K562 (cell line): ENCODE data around the gene ETFBKMT. TPM values are rescaled to one million over a fixed set of nuclear protein-coding genes. Genes with fewer than 3 reads are reported as not detected.
A peak's percentile ranks its signal among the peaks of the same experiment; 100 is the strongest.

ENCODE experiments used
- CBX2 ChIP-seq: fragments of 200-600 bp; sonication (generic); IDR thresholded peaks from one replicate; pipeline ENCODE4 v1.6.1; 2012; ENCODE audit warnings: mild to moderate bottlenecking, low read length, inconsistent platforms; ENCODE audit not compliant: insufficient read depth, poor library complexity, severe bottlenecking
- DDX20 ChIP-seq: fragments of 450-650 bp; IDR thresholded peaks from 2 replicates; pipeline ENCODE4 v1.6.1; 2016; ENCODE audit warnings: missing genetic modification characterization, low read depth, mild to moderate bottlenecking, missing compliant biosample characterization, moderate library complexity
- DNMT1 ChIP-seq: fragments of 450-650 bp; IDR thresholded peaks from 2 replicates; pipeline ENCODE4 v1.6.1; 2016; ENCODE audit warnings: antibody characterized with exemption, mild to moderate bottlenecking
- ETS2 ChIP-seq: IDR thresholded peaks from 2 replicates; pipeline ENCODE4 v1.6.1; 2016; ENCODE audit warnings: borderline replicate concordance, missing genetic modification characterization, mild to moderate bottlenecking, moderate library complexity, missing compliant biosample characterization; ENCODE audit not compliant: poor library complexity, severe bottlenecking
- FOXA1 ChIP-seq: fragments of 450-650 bp; IDR thresholded peaks from 2 replicates; pipeline ENCODE4 v1.6.1; 2016; ENCODE audit warnings: mild to moderate bottlenecking, borderline replicate concordance
- HEY1 ChIP-seq: fragments of 250-450 bp; sonication (Bioruptor Pico); IDR thresholded peaks from 2 replicates; pipeline ENCODE4 v1.5.0; 2020; ENCODE audit warnings: mild to moderate bottlenecking, moderate library complexity, borderline replicate concordance
- HNRNPK ChIP-seq: fragments of 200-400 bp; formaldehyde crosslinking; IDR thresholded peaks from one replicate; pipeline ENCODE4 v1.6.1; 2018; ENCODE audit warnings: mild to moderate bottlenecking, low read depth, low read length; ENCODE audit not compliant: poor library complexity, severe bottlenecking
- NEUROD1 ChIP-seq: fragments of 150-350 bp; IDR thresholded peaks from 2 replicates; pipeline ENCODE4 v1.6.1; 2014; ENCODE audit warnings: borderline replicate concordance, low read length, low read depth; ENCODE audit not compliant: partially characterized antibody
- RB1 ChIP-seq: fragments of 450-650 bp; IDR thresholded peaks from 2 replicates; pipeline ENCODE4 v1.6.1; 2017; ENCODE audit warnings: low read depth, mild to moderate bottlenecking
- RUNX1 ChIP-seq: sonication (generic); IDR thresholded peaks from 2 replicates; pipeline ENCODE4 v1.6.1; 2016; ENCODE audit warnings: antibody characterized with exemption, low read depth
- SMAD1 ChIP-seq: fragments of 150-350 bp; IDR thresholded peaks from 2 replicates; pipeline ENCODE4 v1.6.1; 2014; ENCODE audit warnings: low read length, low read depth; ENCODE audit not compliant: partially characterized antibody
- TCFL5 ChIP-seq: fragments of 250-450 bp; sonication (Bioruptor Pico); conservative IDR thresholded peaks from 2 replicates; pipeline ENCODE4 v1.6.1; 2021; ENCODE audit warnings: mild to moderate bottlenecking, moderate library complexity, matching md5 sums
- TGIF2 ChIP-seq: sonication (generic); formaldehyde crosslinking; IDR thresholded peaks from 2 replicates; pipeline ENCODE4 v1.8.1; 2022; ENCODE audit warnings: mild to moderate bottlenecking, missing genetic modification reagents, moderate library complexity
- ZC3H8 ChIP-seq: fragments of 450-650 bp; IDR thresholded peaks from 2 replicates; pipeline ENCODE4 v1.6.1; 2017
- ZKSCAN3 ChIP-seq: fragments of 250-450 bp; sonication (Bioruptor Pico); IDR thresholded peaks from 2 replicates; pipeline ENCODE4 v1.4.0; 2020
- ZNF140 ChIP-seq: fragments of 250-450 bp; sonication (Bioruptor Pico); IDR thresholded peaks from 2 replicates; pipeline ENCODE4 v1.8.0; 2021; ENCODE audit warnings: moderate library complexity, mild to moderate bottlenecking, inconsistent platforms
- ZNF174 ChIP-seq: fragments of 250-450 bp; sonication (Bioruptor Pico); IDR thresholded peaks from 2 replicates; pipeline ENCODE4 v1.4.0; 2020; ENCODE audit warnings: mild to moderate bottlenecking
- ZNF282 ChIP-seq: sonication (generic); formaldehyde crosslinking; IDR thresholded peaks from 2 replicates; pipeline ENCODE4 v1.8.1; 2023; ENCODE audit warnings: missing genetic modification reagents
- polyA plus RNA-seq, 8 experiments: library from polyadenylated mRNA; depleted of rRNA in 4 of 8; stranded (reverse) in 5 of 8; unstranded in 3 of 8; fragments of >200 nt; fragmentation: Nextera tagmentation in 2 of 8; fragmentation: Illumina TruSeq in 1 of 8; extraction: Ambion mirVana in 2 of 8; extraction: Trizol in 1 of 8; gene quantifications; 2 replicates each; pipeline versions ENCODE4 v1.2.1 to v1.2.3, GENCODE V29; 2011 to 2014; ENCODE audit warnings: inconsistent platforms in 1 of 8, missing spikeins in 1 of 8
- total RNA-seq, 7 experiments: library from RNA; depleted of rRNA in 6 of 7; stranded (reverse); fragments of >200 nt in 6 of 7; fragmentation: Illumina TruSeq in 2 of 7; extraction: Trizol in 2 of 7; gene quantifications; 2 replicates each; pipeline versions ENCODE4 v1.2.1 to v1.2.3, GENCODE V29; 2011 to 2021; ENCODE audit warnings: low replicate concordance in 1 of 7
- TF ChIP-seq, protein P1 (sequence below): fragments of 250-450 bp; sonication (Bioruptor Pico); IDR thresholded peaks from 2 replicates; pipeline ENCODE4 v1.9.0; 2021; ENCODE audit warnings: mild to moderate bottlenecking, inconsistent platforms
- TF ChIP-seq, protein P2 (sequence below): conservative IDR thresholded peaks from 2 replicates; pipeline ENCODE4 v1.6.1; 2011; ENCODE audit warnings: low read depth, mild to moderate bottlenecking, low read length; ENCODE audit not compliant: control insufficient read depth
- TF ChIP-seq, protein P3 (sequence below), 2 experiments: fragments of 450-650 bp; conservative IDR thresholded peaks; 2 replicates each; pipeline ENCODE4 v1.6.1; 2017; ENCODE audit warnings: mild to moderate bottlenecking in 2 of 2, moderate library complexity in 2 of 2
- TF ChIP-seq, protein P4 (sequence below): fragments of 450-650 bp; IDR thresholded peaks from 2 replicates; pipeline ENCODE4 v1.6.1; 2016; ENCODE audit warnings: antibody characterized with exemption

ETFBKMT gene
- total and polyA plus RNA-seq, 9 of the 15 experiments (the other 6 are each of a cell fraction or from before 2014, with no cell fraction given), result 0.18 to 1.7 (median 0.96) TPM

DNA sequence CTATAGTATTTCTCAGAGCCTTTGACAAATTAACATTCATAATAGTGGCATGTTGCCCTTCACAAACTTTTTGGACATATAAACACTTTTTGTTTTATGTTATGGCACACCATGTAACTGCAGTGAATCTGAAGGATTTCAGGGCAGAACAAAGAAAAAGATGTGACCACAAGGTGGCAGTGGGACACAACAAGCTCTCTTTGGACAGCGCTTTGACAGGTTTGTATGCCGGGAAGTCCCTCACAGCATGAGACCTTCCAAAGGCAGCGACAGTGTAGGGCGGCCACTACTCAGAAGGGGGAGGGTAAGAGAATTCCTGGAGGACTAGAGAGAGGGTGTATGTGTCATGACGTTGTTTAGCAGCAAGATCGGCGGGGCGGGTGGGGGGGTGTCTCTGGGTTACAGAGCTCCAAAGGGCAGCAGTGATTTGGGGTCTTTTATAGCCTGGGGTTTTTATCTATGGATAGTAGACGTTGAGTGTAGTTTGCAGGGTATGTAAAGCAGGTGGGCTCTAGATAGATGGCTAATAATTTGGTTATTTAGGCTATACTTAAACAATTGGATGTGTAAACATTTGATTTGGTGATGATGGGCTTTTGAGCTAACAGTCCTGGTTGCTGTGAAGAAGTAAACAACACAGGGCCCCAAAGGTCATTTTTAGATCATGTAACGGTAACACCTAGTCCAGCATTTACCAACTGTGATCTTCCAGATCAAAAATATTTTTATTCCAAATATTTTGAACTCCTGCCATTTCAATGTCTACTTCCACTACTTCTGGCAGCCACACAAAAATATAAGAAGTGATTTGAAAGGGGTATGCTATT lies 22.9 kb downstream of the ETFBKMT start (continued):
- no peak for TF ChIP-seq SMAD1
- TF ChIP-seq DDX20 (tag), result no peak
- TF ChIP-seq, protein P1, sequence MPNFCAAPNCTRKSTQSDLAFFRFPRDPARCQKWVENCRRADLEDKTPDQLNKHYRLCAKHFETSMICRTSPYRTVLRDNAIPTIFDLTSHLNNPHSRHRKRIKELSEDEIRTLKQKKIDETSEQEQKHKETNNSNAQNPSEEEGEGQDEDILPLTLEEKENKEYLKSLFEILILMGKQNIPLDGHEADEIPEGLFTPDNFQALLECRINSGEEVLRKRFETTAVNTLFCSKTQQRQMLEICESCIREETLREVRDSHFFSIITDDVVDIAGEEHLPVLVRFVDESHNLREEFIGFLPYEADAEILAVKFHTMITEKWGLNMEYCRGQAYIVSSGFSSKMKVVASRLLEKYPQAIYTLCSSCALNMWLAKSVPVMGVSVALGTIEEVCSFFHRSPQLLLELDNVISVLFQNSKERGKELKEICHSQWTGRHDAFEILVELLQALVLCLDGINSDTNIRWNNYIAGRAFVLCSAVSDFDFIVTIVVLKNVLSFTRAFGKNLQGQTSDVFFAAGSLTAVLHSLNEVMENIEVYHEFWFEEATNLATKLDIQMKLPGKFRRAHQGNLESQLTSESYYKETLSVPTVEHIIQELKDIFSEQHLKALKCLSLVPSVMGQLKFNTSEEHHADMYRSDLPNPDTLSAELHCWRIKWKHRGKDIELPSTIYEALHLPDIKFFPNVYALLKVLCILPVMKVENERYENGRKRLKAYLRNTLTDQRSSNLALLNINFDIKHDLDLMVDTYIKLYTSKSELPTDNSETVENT (CRISPR knock-in tag), result no peak
- TF ChIP-seq ZNF140 (CRISPR knock-in tag), result no peak
- TF ChIP-seq ZC3H8, result no peak
- no peak for TF ChIP-seq FOXA1
- peak; percentile 67; the same call in 1 of the 2 replicates for TF ChIP-seq RB1
- no peak for TF ChIP-seq ZNF174 (CRISPR knock-in tag)
- TF ChIP-seq TCFL5 (CRISPR knock-in tag), result no peak
- no peak for TF ChIP-seq HEY1 (CRISPR knock-in tag)
- TF ChIP-seq, protein P2, sequence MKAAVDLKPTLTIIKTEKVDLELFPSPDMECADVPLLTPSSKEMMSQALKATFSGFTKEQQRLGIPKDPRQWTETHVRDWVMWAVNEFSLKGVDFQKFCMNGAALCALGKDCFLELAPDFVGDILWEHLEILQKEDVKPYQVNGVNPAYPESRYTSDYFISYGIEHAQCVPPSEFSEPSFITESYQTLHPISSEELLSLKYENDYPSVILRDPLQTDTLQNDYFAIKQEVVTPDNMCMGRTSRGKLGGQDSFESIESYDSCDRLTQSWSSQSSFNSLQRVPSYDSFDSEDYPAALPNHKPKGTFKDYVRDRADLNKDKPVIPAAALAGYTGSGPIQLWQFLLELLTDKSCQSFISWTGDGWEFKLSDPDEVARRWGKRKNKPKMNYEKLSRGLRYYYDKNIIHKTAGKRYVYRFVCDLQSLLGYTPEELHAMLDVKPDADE, result no peak
- no peak for TF ChIP-seq HNRNPK
- no peak for TF ChIP-seq ZNF282 (CRISPR knock-in tag)
- no peak for TF ChIP-seq NEUROD1
- TF ChIP-seq, protein P3, sequence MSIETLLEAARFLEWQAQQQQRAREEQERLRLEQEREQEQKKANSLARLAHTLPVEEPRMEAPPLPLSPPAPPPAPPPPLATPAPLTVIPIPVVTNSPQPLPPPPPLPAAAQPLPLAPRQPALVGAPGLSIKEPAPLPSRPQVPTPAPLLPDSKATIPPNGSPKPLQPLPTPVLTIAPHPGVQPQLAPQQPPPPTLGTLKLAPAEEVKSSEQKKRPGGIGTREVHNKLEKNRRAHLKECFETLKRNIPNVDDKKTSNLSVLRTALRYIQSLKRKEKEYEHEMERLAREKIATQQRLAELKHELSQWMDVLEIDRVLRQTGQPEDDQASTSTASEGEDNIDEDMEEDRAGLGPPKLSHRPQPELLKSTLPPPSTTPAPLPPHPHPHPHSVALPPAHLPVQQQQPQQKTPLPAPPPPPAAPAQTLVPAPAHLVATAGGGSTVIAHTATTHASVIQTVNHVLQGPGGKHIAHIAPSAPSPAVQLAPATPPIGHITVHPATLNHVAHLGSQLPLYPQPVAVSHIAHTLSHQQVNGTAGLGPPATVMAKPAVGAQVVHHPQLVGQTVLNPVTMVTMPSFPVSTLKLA (conservative IDR thresholded peaks at IDR 0.05), result no peak
- TF ChIP-seq ZKSCAN3 (CRISPR knock-in tag), result no peak
- TF ChIP-seq, protein P4, sequence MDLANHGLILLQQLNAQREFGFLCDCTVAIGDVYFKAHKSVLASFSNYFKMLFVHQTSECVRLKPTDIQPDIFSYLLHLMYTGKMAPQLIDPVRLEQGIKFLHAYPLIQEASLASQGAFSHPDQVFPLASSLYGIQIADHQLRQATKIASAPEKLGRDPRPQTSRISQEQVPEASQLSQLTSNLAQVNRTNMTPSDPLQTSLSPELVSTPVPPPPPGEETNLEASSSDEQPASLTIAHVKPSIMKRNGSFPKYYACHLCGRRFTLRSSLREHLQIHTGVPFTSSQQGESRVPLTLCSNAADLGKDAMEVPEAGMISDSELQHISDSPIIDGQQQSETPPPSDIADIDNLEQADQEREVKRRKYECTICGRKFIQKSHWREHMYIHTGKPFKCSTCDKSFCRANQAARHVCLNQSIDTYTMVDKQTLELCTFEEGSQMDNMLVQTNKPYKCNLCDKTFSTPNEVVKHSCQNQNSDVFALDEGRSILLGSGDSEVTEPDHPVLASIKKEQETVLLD, result no peak
- TF ChIP-seq DNMT1, result no peak
- TF ChIP-seq TGIF2, result no peak
- no peak for TF ChIP-seq RUNX1
- no peak for TF ChIP-seq ETS2 (tag)
- no peak for TF ChIP-seq CBX2
